Measurements from ENCODE around the gene SDF4. TPM values are rescaled to one million over a fixed set of nuclear protein-coding genes. Genes with fewer than 3 reads are reported as not detected.

SDF4 gene
- 3.7 and 10.0 TPM in 2 replicates for polyA plus RNA-seq

GRCh38 chr1:1231400-1232207, at the start of gene SDF4:
Gene SDF4 (minus strand): TSS chr1:1232001. CDS start chr1:1228772, 3,229 bp downstream.

GRCh38 chr1:1273512-1274298, 41.9 kb upstream of the SDF4 start, which contains the start of gene UBE2J2:
Gene UBE2J2 (minus strand): TSS chr1:1273854. CDS start chr1:1267992, 5,862 bp downstream.

GRCh38 chr1:1246577-1247340, 15.0 kb upstream of the SDF4 start, which contains the start of gene C1QTNF12:
Gene C1QTNF12 (minus strand): TSS chr1:1246722. CDS start chr1:1246690, 32 bp downstream.

GRCh38 chr1:1232208-1232795, 501 bp upstream of the SDF4 start, which contains the start of gene B3GALT6:
Gene B3GALT6 (plus strand): TSS chr1:1232237. CDS start chr1:1232279, 42 bp downstream.

GRCh38 chr1:1213345-1214265, 18.2 kb downstream of the SDF4 start, which contains the start of gene TNFRSF4:
Gene TNFRSF4 (minus strand): TSS chr1:1214153. CDS start chr1:1214127, 26 bp downstream.

GRCh38 chr1:1206376-1206965, 25.3 kb downstream of the SDF4 start, which contains the start of gene TNFRSF18:
Gene TNFRSF18 (minus strand): TSS chr1:1206592. CDS start chr1:1206571, 21 bp downstream.

GRCh38 chr1:1173793-1174415, 57.9 kb downstream of the SDF4 start, which contains the start of gene TTLL10:
Gene TTLL10 (plus strand): TSS chr1:1173880. CDS start chr1:1179216, 5,336 bp downstream.

Other genes with a start within 250 kb of the SDF4 start
- not detected in 2 replicates for gene PERM1, start 249.9 kb downstream of the SDF4 start, polyA plus RNA-seq
- gene HES4, start 231.9 kb downstream of the SDF4 start, polyA plus RNA-seq, result not detected in 2 replicates
- 11.3 and 18.9 TPM in 2 replicates for gene ISG15, start 218.5 kb downstream of the SDF4 start, polyA plus RNA-seq
- gene AGRN, start 211.9 kb downstream of the SDF4 start, polyA plus RNA-seq, result 0.13 TPM in 1 of 2 replicates, not detected in the other
- gene RNF223, start 157.7 kb downstream of the SDF4 start, polyA plus RNA-seq, result not detected in 2 replicates
- 0.26 TPM in 1 of 2 replicates, not detected in the other for gene C1orf159, start 115.9 kb downstream of the SDF4 start, polyA plus RNA-seq
- not detected in 2 replicates for gene TTLL10, start 58.1 kb downstream of the SDF4 start, polyA plus RNA-seq
- not detected in 2 replicates for gene TNFRSF18, start 25.4 kb downstream of the SDF4 start, polyA plus RNA-seq
- not detected in 2 replicates for gene TNFRSF4, start 17.8 kb downstream of the SDF4 start, polyA plus RNA-seq
- 1.3 and 1.5 TPM in 2 replicates for gene B3GALT6, start 236 bp upstream of the SDF4 start, polyA plus RNA-seq
- not detected in 2 replicates for gene C1QTNF12, start 14.7 kb upstream of the SDF4 start, polyA plus RNA-seq
- gene UBE2J2, start 41.9 kb upstream of the SDF4 start, polyA plus RNA-seq, result 0.87 and 3.4 TPM in 2 replicates
- gene SCNN1D, start 48.4 kb upstream of the SDF4 start, polyA plus RNA-seq, result not detected in 2 replicates
- gene ACAP3, start 75.9 kb upstream of the SDF4 start, polyA plus RNA-seq, result 0.91 and 4.7 TPM in 2 replicates
- 0.26 and 2.6 TPM in 2 replicates for gene PUSL1, start 76.6 kb upstream of the SDF4 start, polyA plus RNA-seq
- 13.9 and 14.6 TPM in 2 replicates for gene INTS11, start 92.7 kb upstream of the SDF4 start, polyA plus RNA-seq
- 0.21 and 0.26 TPM in 2 replicates for gene CPTP, start 92.8 kb upstream of the SDF4 start, polyA plus RNA-seq
- gene TAS1R3, start 99.3 kb upstream of the SDF4 start, polyA plus RNA-seq, result not detected in 2 replicates
- 0.86 and 1.1 TPM in 2 replicates for gene DVL1, start 117.4 kb upstream of the SDF4 start, polyA plus RNA-seq
- gene MXRA8, start 126.6 kb upstream of the SDF4 start, polyA plus RNA-seq, result 0.63 and 3.6 TPM in 2 replicates
- gene AURKAIP1, start 143.2 kb upstream of the SDF4 start, polyA plus RNA-seq, result 29.6 and 36.4 TPM in 2 replicates
- gene CCNL2, start 167.3 kb upstream of the SDF4 start, polyA plus RNA-seq, result 22.1 and 24.2 TPM in 2 replicates
- gene MRPL20, start 175.3 kb upstream of the SDF4 start, polyA plus RNA-seq, result 252 and 299 TPM in 2 replicates
- 0.24 TPM in 1 of 2 replicates, not detected in the other for gene ANKRD65, start 189.3 kb upstream of the SDF4 start, polyA plus RNA-seq
- gene VWA1, start 203.7 kb upstream of the SDF4 start, polyA plus RNA-seq, result 0.74 TPM in 1 of 2 replicates, not detected in the other
- gene ATAD3C, start 217.7 kb upstream of the SDF4 start, polyA plus RNA-seq, result 3.1 and 14.2 TPM in 2 replicates
- not detected in 2 replicates for gene ATAD3B, start 239.8 kb upstream of the SDF4 start, polyA plus RNA-seq

Measured in Purkinje cell (primary cell).